ENCODE data around the gene MRTFA. TPM values are rescaled to one million over a fixed set of nuclear protein-coding genes. Genes with fewer than 3 reads are reported as not detected.

MRTFA gene
- total and polyA plus RNA-seq, 4 donors = 7.5 to 22.0 (median 9.6) TPM

GRCh38 chr22:40451210-40451609 lies 185.3 kb downstream of the MRTFA start (continued):
- TF ChIP-seq CTCF (IDR thresholded peaks at IDR 0.05; ENCODE audit: low read depth, low read length, missing input control) (no peak), HNF4A (conservative IDR thresholded peaks at IDR 0.05) (no peak)

- WGBS = 91% methylated on average over 3 of the region's 3 CpGs
- DNase-seq (ENCODE audit: low spot score) = no peak
- peak; percentile 13 for TF ChIP-seq NR2F2 (IDR thresholded peaks at IDR 0.05)
- no peak for TF ChIP-seq FOXA2 (IDR thresholded peaks at IDR 0.05)
- peaks cover 0 to 6% (median 1%) of the 10 kb centered on the region in 4 donors for H3K4me1 ChIP-seq (ENCODE audit: control insufficient read depth in 4 of 4, insufficient read depth in 4 of 4, low read length in 3 of 4)
- no peak overlapping the region for H3K4me3 ChIP-seq (ENCODE audit: low read depth in 1 of 3, low read length in 3 of 3)
- H3K9ac ChIP-seq (ENCODE audit: low read depth in 1 of 2, low read length in 2 of 2) = no peak overlapping the region
- no peaks in the 10 kb centered on the region for H3K27me3 ChIP-seq (ENCODE audit: control insufficient read depth in 4 of 4, insufficient read depth in 4 of 4, low read length in 3 of 4)
- H3K36me3 ChIP-seq (ENCODE audit: control insufficient read depth in 4 of 4, insufficient read depth in 3 of 4, low read depth in 1 of 4, low read length in 3 of 4) = peaks cover 0 to 3% (median 0%) of the 10 kb centered on the region in 4 donors
- no peaks in the 10 kb centered on the region for H3K9me3 ChIP-seq (ENCODE audit: control insufficient read depth in 4 of 4, low read length in 3 of 4)
- H3K27ac ChIP-seq (ENCODE audit: low read depth in 1 of 2, low read length in 2 of 2) = no peak overlapping the region
Observed at GRCh38 chr22:40450616-40451015, 185.9 kb downstream of the MRTFA start.

- H3K36me3 ChIP-seq (ENCODE audit: control insufficient read depth in 4 of 4, insufficient read depth in 3 of 4, low read depth in 1 of 4, low read length in 3 of 4) = peaks cover 0 to 3% (median 0%) of the 10 kb centered on the region in 4 donors
- H3K4me1 ChIP-seq (ENCODE audit: control insufficient read depth in 4 of 4, insufficient read depth in 4 of 4, low read length in 3 of 4) = peaks cover 0 to 6% (median 1%) of the 10 kb centered on the region in 4 donors
- H3K9me3 ChIP-seq (ENCODE audit: control insufficient read depth in 4 of 4, low read length in 3 of 4) = no peaks in the 10 kb centered on the region
- no peak for TF ChIP-seq SP1 (IDR thresholded peaks at IDR 0.05)
- TF ChIP-seq FOXA1 (IDR thresholded peaks at IDR 0.05) = no peak
- TF ChIP-seq YY1 (IDR thresholded peaks at IDR 0.05) = no peak
- TF ChIP-seq RAD21 (IDR thresholded peaks at IDR 0.05) = no peak
- TF ChIP-seq HNF4G (IDR thresholded peaks at IDR 0.05) = no peak
- TF ChIP-seq TAF1 (conservative IDR thresholded peaks at IDR 0.05) = no peak
- no peak for TF ChIP-seq FOXA2 (IDR thresholded peaks at IDR 0.05)
- no peak for TF ChIP-seq ZBTB33 (IDR thresholded peaks at IDR 0.05)
- no peak for TF ChIP-seq CTCF (IDR thresholded peaks at IDR 0.05; ENCODE audit: low read depth, low read length, missing input control)
- no peak for TF ChIP-seq ATF3 (IDR thresholded peaks at IDR 0.05)
- TF ChIP-seq RXRA (IDR thresholded peaks at IDR 0.05) = no peak
- no peak overlapping the region for H3K4me3 ChIP-seq (ENCODE audit: low read depth in 1 of 3, low read length in 3 of 3)
- no peaks in the 10 kb centered on the region for H3K27me3 ChIP-seq (ENCODE audit: control insufficient read depth in 4 of 4, insufficient read depth in 4 of 4, low read length in 3 of 4)
- no peak overlapping the region for H3K27ac ChIP-seq (ENCODE audit: low read depth in 1 of 2, low read length in 2 of 2)
- DNase-seq (ENCODE audit: low spot score) = no peak
- no peak overlapping the region for H3K9ac ChIP-seq (ENCODE audit: low read depth in 1 of 2, low read length in 2 of 2)
Observed at GRCh38 chr22:40449676-40450035, 186.9 kb downstream of the MRTFA start.
